HG02981 (cell line): Measurements from ENCODE around the gene CCDC69.
"Not testable (repeated sequence)": the region's sequence is repeated elsewhere in the genome, so short reads cannot be mapped to it uniquely, and the experiment has no call there.

Source experiments
- ATAC-seq: cut with Tn5 transposase; IDR thresholded peaks from one replicate; pipeline ENCODE4 v1.9.1; 2021; ENCODE audit warnings: mild to moderate bottlenecking, moderate library complexity; ENCODE audit not compliant: unreplicated experiment

The CCDC69 gene

GRCh38 chr5:151248651-151249050, 24.8 kb upstream of the CCDC69 start:
- no peak for ATAC-seq

GRCh38 chr5:151245680-151246219, 21.9 kb upstream of the CCDC69 start:
- no peak for ATAC-seq

- no peak for ATAC-seq
Measured at GRCh38 chr5:151244206-151244605, 20.3 kb upstream of the CCDC69 start.

GRCh38 chr5:151243564-151243963, 19.7 kb upstream of the CCDC69 start:
- no peak for ATAC-seq

GRCh38 chr5:151243127-151243526, 19.2 kb upstream of the CCDC69 start:
- no peak for ATAC-seq

- no peak for ATAC-seq
Measured at GRCh38 chr5:151240924-151241635, 17.2 kb upstream of the CCDC69 start.

GRCh38 chr5:151240268-151240835, 16.5 kb upstream of the CCDC69 start:
- ATAC-seq, result not testable (repeated sequence)

- peak; percentile 36 for ATAC-seq
Measured at GRCh38 chr5:151239237-151239861, 15.5 kb upstream of the CCDC69 start.

- peak; percentile 28 for ATAC-seq
Measured at GRCh38 chr5:151238303-151238741, 14.4 kb upstream of the CCDC69 start.

GRCh38 chr5:151237685-151238084, 13.8 kb upstream of the CCDC69 start:
- ATAC-seq, result no peak

GRCh38 chr5:151236888-151237287, 13.0 kb upstream of the CCDC69 start:
- ATAC-seq, result no peak

- not testable (repeated sequence) for ATAC-seq
Measured at GRCh38 chr5:151235239-151235571, 11.3 kb upstream of the CCDC69 start.

GRCh38 chr5:151234476-151235238, 10.8 kb upstream of the CCDC69 start:
- peak; percentile 70 for ATAC-seq

- ATAC-seq, result peak; percentile 60
Measured at GRCh38 chr5:151233616-151234085, 9.8 kb upstream of the CCDC69 start.

- ATAC-seq, result no peak
Measured at GRCh38 chr5:151231359-151231758, 7.5 kb upstream of the CCDC69 start.

GRCh38 chr5:151230048-151230680, 6.3 kb upstream of the CCDC69 start:
- no peak for ATAC-seq

GRCh38 chr5:151228986-151229385, 5.1 kb upstream of the CCDC69 start:
- ATAC-seq, result no peak

- ATAC-seq, result no peak
Measured at GRCh38 chr5:151227918-151228447, 4.1 kb upstream of the CCDC69 start.

GRCh38 chr5:151225475-151225874, 1.6 kb upstream of the CCDC69 start:
- ATAC-seq, result no peak

- ATAC-seq, result no peak
Measured at GRCh38 chr5:151225071-151225470, 1.2 kb upstream of the CCDC69 start.
